CD4-positive, alpha-beta T cell (primary cell): ENCODE results near the gene PLN. TPM values are rescaled to one million over a fixed set of nuclear protein-coding genes. Genes with fewer than 3 reads are reported as not detected.

Source experiments
- ATAC-seq: fragments of 200-7000 bp; cut with Tn5 transposase; one replicate; pipeline ENCODE4 v1.10.0; 2022; ENCODE audit warnings: mild to moderate bottlenecking; ENCODE audit not compliant: poor library complexity
- CTCF ChIA-PET: fragments of 350-600 bp; sonication (Branson Sonifier 250); formaldehyde crosslinking; loops from one replicate; lab custom pipeline; 2021; ENCODE audit warnings: antibody characterized with exemption, inconsistent platforms; lab: Charles Lee
- POLR2A ChIA-PET: fragments of 350-600 bp; sonication (Branson Sonifier 250); formaldehyde crosslinking; loops from one replicate; lab custom pipeline; 2021; ENCODE audit warnings: antibody characterized with exemption, inconsistent platforms; lab: Charles Lee
- DNase-seq, 14 experiments: peaks; one replicate each; pipeline ENCODE4 v3.0.0-alpha.2; 2013 to 2020; ENCODE audit warnings: mixed read lengths in 2 of 14
- H3K27ac ChIP-seq, 2 donors: one replicate each; pipeline versions ENCODE4 v1.5.1 to v1.7.0; 2013; ENCODE audit warnings: low read length in 2 of 2, low read depth in 1 of 2, mild to moderate bottlenecking in 1 of 2
- H3K27me3 ChIP-seq, 2 experiments: 1 replicate in 1 of 2; 2 replicates in 1 of 2; pipeline versions ENCODE4 v1.6.1 to v1.7.0; 2013; ENCODE audit warnings: low read length in 2 of 2, control low read depth in 1 of 2, mild to moderate bottlenecking in 1 of 2, moderate library complexity in 1 of 2; ENCODE audit not compliant: insufficient read depth in 2 of 2, control insufficient read depth in 1 of 2
- H3K36me3 ChIP-seq: one replicate; pipeline ENCODE4 v1.6.1; 2013; ENCODE audit warnings: low read length, control low read depth; ENCODE audit not compliant: insufficient read depth
- H3K4me1 ChIP-seq: one replicate; pipeline ENCODE4 v1.6.1; 2013; ENCODE audit warnings: low read length, control low read depth; ENCODE audit not compliant: insufficient read depth
- H3K4me3 ChIP-seq: one replicate; pipeline ENCODE4 v1.5.1; 2013; ENCODE audit warnings: mild to moderate bottlenecking, low read length, moderate library complexity
- H3K9me3 ChIP-seq, 2 experiments: 1 replicate in 1 of 2; 2 replicates in 1 of 2; pipeline versions ENCODE4 v1.6.1 to v1.7.0; 2013; ENCODE audit warnings: low read length in 2 of 2, mild to moderate bottlenecking in 2 of 2, control low read depth in 1 of 2, moderate library complexity in 1 of 2; ENCODE audit not compliant: control insufficient read depth in 1 of 2, insufficient read depth in 1 of 2
- H3K27ac Mint-ChIP-seq: one replicate; pipeline ENCODE4 v1.8.0; 2020; ENCODE audit warnings: mixed read lengths
- H3K27me3 Mint-ChIP-seq: one replicate; pipeline ENCODE4 v1.8.0; 2021; ENCODE audit warnings: mixed read lengths
- H3K36me3 Mint-ChIP-seq: one replicate; pipeline ENCODE4 v1.8.0; 2021; ENCODE audit warnings: low read depth, mixed read lengths
- H3K4me1 Mint-ChIP-seq: one replicate; pipeline ENCODE4 v1.8.0; 2021; ENCODE audit warnings: low read depth, mixed read lengths
- H3K4me3 Mint-ChIP-seq: one replicate; pipeline ENCODE4 v1.8.0; 2020; ENCODE audit warnings: mild to moderate bottlenecking, mixed read lengths
- H3K9me3 Mint-ChIP-seq: one replicate; pipeline ENCODE4 v1.8.0; 2020; ENCODE audit warnings: mixed read lengths
- intact Hi-C, 2 experiments: fragments of 100-400 bp; cut with DNase I in 1 of 2; cut with micrococcal nuclease in 1 of 2; formaldehyde crosslinking; loops; one replicate each; pipeline versions ENCODE4 v1.15.1 to v1.9.0; 2023 to 2025; cut with DNase I, micrococcal nuclease
- total RNA-seq, 174 experiments: library from RNA in 2 of 174; stranded (reverse) in 2 of 174; gene quantifications; one replicate each; pipeline ENCODE4 v1.2.3 and lab custom pipeline; 2021 to 2026
- TF ChIP-seq, protein P1 (sequence below): fragments of 200-600 bp; IDR thresholded peaks from one replicate; pipeline ENCODE4 v1.8.0; 2022; ENCODE audit warnings: antibody characterized with exemption, mild to moderate bottlenecking

Gene PLN
- total RNA-seq, 2 experiments from 2014 or later: not detected

DNA sequence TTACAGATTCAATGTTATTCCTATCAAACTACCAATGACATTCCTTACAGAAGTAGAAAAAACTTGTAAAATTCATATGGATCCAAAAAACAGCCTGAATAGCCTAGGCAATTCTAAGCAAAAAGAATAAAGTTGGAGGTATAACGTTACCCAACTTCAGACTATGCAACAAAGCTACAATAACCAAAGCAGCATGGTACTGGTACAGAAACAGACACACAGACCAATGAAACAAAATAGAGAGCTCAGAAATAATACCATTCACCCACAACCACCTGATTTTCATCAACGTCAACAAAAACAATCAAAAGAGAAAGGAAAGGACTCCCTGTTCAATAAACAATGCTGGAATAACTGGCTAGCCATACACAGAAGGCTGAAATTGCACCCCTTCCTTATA is 17.2 kb upstream of the PLN start:
- peaks cover 9% of the 10 kb centered on the region for H3K4me1 ChIP-seq
- DNase-seq (no peak), ATAC-seq (no peak)
- Mint-ChIP-seq H3K9me3 (no peaks in the 10 kb centered on the region), H3K4me3 (no peak overlapping the region), H3K27me3 (no peaks in the 10 kb centered on the region), H3K4me1 (peaks cover 60% of the 10 kb centered on the region), H3K36me3 (peaks cover 61% of the 10 kb centered on the region), H3K27ac (no peak overlapping the region)
- TF ChIP-seq, protein P1, sequence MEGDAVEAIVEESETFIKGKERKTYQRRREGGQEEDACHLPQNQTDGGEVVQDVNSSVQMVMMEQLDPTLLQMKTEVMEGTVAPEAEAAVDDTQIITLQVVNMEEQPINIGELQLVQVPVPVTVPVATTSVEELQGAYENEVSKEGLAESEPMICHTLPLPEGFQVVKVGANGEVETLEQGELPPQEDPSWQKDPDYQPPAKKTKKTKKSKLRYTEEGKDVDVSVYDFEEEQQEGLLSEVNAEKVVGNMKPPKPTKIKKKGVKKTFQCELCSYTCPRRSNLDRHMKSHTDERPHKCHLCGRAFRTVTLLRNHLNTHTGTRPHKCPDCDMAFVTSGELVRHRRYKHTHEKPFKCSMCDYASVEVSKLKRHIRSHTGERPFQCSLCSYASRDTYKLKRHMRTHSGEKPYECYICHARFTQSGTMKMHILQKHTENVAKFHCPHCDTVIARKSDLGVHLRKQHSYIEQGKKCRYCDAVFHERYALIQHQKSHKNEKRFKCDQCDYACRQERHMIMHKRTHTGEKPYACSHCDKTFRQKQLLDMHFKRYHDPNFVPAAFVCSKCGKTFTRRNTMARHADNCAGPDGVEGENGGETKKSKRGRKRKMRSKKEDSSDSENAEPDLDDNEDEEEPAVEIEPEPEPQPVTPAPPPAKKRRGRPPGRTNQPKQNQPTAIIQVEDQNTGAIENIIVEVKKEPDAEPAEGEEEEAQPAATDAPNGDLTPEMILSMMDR: no peak
- H3K27me3 ChIP-seq: no peaks in the 10 kb centered on the region
- intact Hi-C loops: no loop called here
- ChIA-PET POLR2A (no interaction called here), CTCF (interaction anchor here (0.7 kb wide), 1 partner anchor 810 kb away, joined by 3 read pairs; no protein-coding TSS in a partner anchor)
- no peak overlapping the region for H3K27ac ChIP-seq
- no peak overlapping the region for H3K4me3 ChIP-seq
- peaks cover under 1% of the 10 kb centered on the region for H3K36me3 ChIP-seq
- H3K9me3 ChIP-seq: no peaks in the 10 kb centered on the region

DNA sequence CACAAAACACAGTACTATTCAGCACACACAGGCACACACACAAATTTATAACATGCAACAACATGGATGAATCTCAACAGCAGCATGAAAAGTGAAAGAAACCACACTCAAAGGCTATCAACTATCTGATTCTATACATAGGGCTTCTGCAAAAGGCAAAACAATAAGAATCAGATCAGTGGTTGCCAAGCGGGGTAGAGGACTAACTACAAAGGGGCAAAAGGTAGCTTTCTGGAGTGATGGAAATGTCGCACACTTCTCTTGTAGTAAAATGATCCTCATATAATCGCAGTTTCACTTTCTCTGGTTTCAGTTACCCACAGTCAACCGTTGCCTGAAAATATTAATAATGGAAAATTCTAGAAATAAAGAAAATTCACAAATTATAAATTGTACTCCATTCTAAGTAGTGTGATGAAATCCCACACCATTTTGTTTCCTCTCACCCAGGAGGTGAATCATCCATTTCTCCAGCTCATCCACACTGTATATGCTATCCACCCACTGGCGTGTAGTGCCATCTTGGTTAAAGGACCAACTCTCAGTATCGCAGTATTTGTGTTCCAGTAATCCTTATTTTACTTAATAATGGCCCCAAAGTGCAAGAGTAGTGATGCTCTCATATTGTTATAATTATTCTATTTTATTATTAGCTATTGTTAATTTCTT is 12.8 kb upstream of the PLN start:
- CTCF ChIA-PET: interaction anchor here (2.8 kb wide), 1 partner anchor 10 kb away, joined by 11 read pairs; no protein-coding TSS in a partner anchor
- H3K4me3 Mint-ChIP-seq: no peak overlapping the region
- H3K27me3 Mint-ChIP-seq: no peaks in the 10 kb centered on the region
- H3K36me3 ChIP-seq: no peaks in the 10 kb centered on the region
- no peak overlapping the region for H3K27ac ChIP-seq
- no peaks in the 10 kb centered on the region for H3K9me3 ChIP-seq
- peaks cover 51% of the 10 kb centered on the region for H3K4me1 Mint-ChIP-seq
- H3K27me3 ChIP-seq: no peaks in the 10 kb centered on the region
- intact Hi-C loops: no loop called here
- no peaks in the 10 kb centered on the region for H3K4me1 ChIP-seq
- POLR2A ChIA-PET: no interaction called here
- ATAC-seq (no peak), DNase-seq (no peak)
- peaks cover 64% of the 10 kb centered on the region for H3K36me3 Mint-ChIP-seq
- TF ChIP-seq, protein P1: no peak
- no peak overlapping the region for H3K27ac Mint-ChIP-seq
- no peak overlapping the region for H3K4me3 ChIP-seq
- no peaks in the 10 kb centered on the region for H3K9me3 Mint-ChIP-seq

DNA sequence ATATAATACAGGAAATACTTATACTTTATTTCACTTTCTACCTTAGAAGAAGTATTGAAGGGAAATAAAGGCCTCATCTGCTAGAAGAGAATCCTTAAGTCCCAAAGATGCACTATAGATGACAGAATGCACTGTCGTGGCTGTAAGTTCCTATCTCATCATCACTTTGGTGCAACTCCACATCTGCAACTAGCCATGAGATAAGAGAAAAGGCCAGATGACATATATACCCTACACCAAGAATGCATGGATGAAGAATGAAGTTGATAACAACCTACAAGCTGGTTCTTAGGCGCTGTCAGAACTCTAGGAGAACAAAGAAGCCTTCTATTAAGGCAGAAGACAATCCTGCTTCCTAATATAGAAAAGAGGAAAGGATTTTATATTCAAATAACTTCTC is 11.6 kb upstream of the PLN start:
- no peak overlapping the region for H3K4me3 Mint-ChIP-seq
- ATAC-seq (no peak), DNase-seq (no peak)
- H3K27ac Mint-ChIP-seq: no peak overlapping the region
- H3K36me3 Mint-ChIP-seq: peaks cover 54% of the 10 kb centered on the region
- Histone ChIP-seq H3K4me3 (no peak overlapping the region), H3K9me3 (no peaks in the 10 kb centered on the region), H3K27ac (no peak overlapping the region), H3K27me3 (no peaks in the 10 kb centered on the region), H3K4me1 (no peaks in the 10 kb centered on the region), H3K36me3 (no peaks in the 10 kb centered on the region)
- TF ChIP-seq, protein P1: no peak
- H3K4me1 Mint-ChIP-seq: peaks cover 46% of the 10 kb centered on the region
- intact Hi-C loops: no loop called here
- no peaks in the 10 kb centered on the region for H3K9me3 Mint-ChIP-seq
- H3K27me3 Mint-ChIP-seq: no peaks in the 10 kb centered on the region
- ChIA-PET POLR2A (no interaction called here), CTCF (interaction anchor here (2.8 kb wide), 1 partner anchor 9 kb away, joined by 11 read pairs; no protein-coding TSS in a partner anchor)
